ENCODE measurements around the gene POLDIP2. TPM values are rescaled to one million over a fixed set of nuclear protein-coding genes. Genes with fewer than 3 reads are reported as not detected.

POLDIP2 gene, protein sequence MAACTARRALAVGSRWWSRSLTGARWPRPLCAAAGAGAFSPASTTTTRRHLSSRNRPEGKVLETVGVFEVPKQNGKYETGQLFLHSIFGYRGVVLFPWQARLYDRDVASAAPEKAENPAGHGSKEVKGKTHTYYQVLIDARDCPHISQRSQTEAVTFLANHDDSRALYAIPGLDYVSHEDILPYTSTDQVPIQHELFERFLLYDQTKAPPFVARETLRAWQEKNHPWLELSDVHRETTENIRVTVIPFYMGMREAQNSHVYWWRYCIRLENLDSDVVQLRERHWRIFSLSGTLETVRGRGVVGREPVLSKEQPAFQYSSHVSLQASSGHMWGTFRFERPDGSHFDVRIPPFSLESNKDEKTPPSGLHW
- 37.9 TPM for total RNA-seq

DNA sequence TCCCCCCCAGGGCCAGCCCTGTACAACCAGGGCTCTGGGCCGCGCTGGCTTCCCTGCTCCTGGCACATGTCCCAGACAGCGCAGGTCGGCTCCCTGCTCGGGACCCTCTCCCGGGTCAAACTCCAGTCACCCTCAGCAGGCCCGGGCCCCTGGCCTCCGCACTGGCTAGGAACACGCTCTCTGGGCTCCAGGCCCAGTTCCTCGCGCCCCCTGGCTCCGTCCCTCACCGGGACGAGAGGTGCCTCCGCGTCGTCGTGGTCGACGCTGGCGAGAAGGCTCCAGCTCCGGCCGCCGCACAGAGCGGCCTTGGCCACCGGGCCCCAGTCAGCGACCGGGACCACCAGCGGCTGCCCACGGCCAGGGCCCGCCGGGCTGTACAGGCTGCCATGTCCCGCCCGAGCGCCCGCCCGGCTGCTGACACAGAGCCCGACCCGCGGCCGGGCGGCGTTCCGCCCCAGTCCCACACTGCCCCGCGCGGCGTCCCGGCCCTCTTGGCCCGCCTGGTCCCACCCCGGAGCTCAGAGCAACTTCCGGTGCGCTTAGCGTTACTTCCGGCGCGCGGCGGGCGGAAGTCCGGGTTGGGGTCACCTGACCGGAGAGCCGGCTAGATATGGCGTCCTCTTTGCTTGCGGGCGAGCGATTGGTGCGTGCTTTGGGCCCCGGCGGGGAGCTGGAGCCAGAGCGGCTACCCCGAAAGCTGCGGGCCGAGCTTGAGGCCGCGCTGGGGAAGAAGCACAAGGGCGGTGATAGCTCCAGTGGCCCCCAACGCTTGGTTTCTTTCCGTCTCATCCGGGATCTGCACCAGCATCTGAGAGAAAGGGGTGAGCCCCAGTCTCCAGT, at the start of gene POLDIP2:
Gene POLDIP2, minus strand, starts transcription at position 467 of the 840 bp plus-strand sequence. Its CDS starts 79 bp downstream, at position 388.

DNA sequence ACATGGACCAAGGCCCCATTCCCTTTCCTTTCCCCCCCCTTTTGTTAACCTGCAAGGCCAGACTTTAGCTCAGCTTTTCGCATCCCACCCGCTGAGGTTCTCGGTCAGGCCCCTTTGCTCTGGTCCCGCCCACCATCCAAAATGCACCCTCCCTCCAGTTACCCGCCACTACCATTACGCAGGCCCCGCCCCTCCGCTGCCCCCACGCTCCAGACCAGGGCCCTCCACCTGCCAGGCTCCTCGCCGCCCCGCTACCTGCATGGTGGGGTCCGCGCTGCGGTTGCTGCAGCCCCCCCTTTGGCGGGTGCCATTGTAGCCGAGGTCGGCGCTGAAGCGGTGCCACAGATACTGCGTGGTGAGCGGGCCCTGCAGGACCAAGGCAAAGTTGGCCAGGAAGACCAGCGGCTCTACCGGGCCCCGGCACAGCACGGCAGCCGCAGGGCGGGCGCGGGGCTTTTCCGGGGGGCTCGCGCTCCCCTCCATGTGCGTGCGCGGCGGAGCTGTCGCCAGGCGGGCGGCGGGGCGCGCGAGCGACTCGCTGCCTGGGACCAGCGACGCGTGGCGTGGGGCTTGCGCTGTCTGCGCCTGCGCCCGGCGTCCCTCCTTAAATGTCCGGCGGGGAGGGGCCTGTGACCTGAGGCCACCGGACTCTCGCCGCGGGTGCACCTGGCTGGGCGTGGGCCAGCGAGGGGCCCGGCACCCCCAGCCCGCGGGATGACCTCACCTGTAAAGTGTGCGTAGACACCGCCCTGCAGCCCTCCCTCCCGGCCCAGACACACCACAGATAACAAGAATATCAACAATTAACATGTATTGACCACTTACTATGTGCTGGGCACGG, 48.5 kb upstream of the POLDIP2 start, which contains the start of gene SLC46A1:
Gene SLC46A1, minus strand, starts transcription at position 581 of the 841 bp plus-strand sequence. Its CDS starts 98 bp downstream, at position 483.

DNA sequence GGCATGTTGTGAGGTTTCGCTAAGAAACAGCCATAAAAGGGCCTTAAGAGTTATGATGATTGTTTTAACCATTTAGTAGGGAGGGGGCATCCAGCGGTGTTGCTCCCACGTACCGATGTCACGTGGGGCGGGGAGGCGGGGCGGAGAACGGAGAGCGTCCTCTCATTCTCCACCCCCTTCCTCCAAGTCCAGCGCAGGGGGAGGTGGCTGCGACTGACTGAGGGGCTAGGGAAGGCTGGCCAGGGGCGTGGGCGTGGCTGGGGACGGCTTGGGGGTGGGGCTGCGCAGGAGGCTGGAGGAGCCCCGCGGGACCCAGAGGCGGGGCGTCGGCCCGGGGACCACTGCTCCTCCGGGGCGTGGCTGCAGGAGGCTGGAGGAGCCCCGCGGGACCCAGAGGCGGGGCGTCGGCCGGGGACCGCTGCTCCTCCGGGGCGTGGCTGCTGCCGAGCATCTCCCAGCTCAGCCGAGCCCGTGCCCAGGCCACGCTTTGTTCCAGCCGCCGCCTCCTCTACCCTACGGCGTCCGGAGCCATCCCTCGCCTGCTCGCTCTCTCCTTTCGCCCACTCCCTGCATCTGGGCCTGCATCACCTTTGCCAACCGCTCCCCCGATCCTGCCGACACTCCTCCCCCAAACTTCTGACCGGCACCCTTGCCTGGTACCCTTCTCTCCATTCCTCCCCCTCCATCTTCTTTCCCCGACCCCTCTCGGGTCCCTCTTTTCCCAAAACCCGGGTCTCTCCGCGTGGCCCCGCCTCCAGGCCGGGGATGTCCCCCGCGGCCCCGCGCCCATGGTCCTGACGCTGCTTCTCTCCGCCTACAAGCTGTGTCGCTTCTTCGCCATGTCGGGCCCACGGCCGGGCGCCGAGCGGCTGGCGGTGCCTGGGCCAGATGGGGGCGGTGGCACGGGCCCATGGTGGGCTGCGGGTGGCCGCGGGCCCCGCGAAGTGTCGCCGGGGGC, 14.2 kb upstream of the POLDIP2 start, which contains the start of gene SARM1:
Gene SARM1, plus strand, starts transcription at position 450 of the 958 bp plus-strand sequence. Its CDS starts 339 bp downstream, at position 789.

DNA sequence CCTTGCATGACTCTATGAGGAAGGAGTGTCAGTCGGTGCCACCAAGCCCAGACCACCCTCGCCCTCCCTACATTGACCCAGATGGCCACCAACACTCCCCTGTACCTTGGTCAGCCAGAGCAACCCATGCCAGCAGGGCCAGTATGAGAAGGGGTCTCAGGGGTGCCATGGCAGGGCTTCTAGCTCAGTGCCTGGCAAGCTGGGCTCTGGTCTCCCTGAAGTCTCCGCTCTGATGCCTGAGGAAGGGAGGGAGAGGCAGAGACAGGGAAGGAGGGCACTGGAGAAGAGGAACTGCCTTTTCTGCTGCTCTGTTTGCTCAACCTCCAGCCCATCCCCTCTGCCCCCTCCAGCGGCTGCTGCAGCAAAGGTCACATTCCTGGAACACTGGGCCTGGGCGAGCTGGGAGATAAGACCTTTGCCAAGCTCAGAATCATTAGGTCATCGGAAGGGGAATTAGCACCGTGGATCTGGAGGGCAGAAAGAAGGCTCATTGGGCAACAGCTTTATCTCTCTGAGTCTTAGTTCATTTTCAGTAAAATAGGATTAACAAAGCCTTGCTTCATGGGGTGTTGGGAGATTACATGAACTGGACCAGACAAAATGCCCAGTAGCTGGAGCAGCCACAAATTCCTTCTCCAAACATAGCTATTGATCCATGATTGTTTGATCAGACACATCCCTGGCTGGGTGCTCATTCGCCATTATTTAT, 12.9 kb upstream of the POLDIP2 start, which contains the start of gene VTN:
Gene VTN, minus strand, starts transcription at position 273 of the 709 bp plus-strand sequence. Its CDS starts 104 bp downstream, at position 169.

DNA sequence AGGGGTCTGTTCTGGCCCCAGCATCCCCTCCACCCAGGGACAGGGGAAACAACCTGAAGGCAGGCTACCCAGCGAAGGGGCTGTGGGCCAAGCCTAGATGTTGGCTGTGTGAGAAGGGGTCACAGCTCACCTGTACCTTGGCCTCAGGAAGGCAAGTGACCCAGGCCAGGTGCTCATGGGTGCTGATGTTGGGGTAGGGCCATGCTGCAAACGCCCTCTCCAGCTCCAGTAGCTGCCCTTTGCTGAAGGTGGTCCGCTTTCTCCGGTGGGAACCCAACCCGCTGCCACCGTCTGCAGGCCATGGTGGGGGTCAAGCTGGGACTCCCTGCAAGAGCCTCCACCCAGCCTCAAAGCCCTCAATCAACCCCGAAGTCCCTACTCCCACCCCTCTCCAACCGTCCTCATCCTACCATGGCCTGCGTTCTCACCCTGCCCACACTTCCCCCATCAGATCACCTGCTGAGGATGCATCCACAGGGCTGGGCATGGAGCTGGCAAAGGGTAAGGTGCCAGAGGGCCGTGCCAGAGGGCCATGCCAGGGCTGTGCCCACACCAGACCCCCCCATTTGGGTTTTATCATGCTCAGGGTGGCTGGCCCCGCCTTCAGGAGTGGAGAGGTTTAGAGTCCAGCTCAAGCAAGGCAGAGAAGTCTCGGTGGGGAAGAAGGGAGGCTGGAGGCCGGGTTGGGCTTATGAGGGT, 7.5 kb upstream of the POLDIP2 start, which contains the start of gene SEBOX:
Gene SEBOX, minus strand, starts transcription at position 535 of the 699 bp plus-strand sequence. Its CDS starts 48 bp downstream, at position 487.

DNA sequence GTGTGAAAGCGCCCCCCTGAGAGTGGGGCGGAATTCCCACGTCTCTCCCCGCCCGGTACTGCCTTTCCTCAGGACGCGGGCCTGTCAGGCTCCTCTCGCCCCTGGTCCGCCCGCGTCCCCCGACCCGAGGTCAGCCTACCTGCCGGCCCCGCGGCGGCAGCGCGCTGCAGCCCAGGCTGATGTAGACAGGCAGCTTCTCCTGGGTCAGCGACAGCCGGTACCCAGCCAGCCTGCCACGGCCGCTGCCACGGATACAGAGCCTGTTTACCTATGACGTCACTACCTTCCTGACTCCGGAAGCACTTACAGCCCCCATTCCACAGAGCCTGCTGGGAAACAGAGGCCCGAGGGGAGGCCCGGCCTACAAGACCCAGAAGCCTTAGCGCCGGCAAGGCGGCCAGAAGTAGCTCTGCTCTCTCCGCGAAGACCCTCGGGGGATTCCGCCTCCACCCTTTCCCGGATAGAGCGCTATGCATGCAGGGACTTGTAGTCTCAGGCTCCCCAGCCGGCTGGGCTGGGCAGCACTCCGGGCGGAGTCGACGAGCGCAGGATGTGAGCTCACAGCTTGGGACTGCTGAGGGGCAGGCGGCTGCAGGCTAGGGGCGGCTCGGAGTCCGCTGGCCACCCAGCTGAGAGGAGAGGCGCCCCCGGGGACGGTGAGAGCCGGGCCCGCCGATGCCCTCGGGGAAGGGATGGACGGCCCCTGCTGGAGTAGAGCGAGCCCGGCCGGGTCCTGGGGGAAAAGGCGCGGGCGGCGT, 21.9 kb downstream of the POLDIP2 start, which contains the start of the genes IFT20 and TNFAIP1:
Gene IFT20, minus strand, starts transcription at position 272 of the 758 bp plus-strand sequence. CDS start 3,487 bp downstream, outside the sequence.
Gene TNFAIP1, plus strand, starts transcription at position 561 of the 758 bp plus-strand sequence. CDS start 3,761 bp downstream, outside the sequence.

DNA sequence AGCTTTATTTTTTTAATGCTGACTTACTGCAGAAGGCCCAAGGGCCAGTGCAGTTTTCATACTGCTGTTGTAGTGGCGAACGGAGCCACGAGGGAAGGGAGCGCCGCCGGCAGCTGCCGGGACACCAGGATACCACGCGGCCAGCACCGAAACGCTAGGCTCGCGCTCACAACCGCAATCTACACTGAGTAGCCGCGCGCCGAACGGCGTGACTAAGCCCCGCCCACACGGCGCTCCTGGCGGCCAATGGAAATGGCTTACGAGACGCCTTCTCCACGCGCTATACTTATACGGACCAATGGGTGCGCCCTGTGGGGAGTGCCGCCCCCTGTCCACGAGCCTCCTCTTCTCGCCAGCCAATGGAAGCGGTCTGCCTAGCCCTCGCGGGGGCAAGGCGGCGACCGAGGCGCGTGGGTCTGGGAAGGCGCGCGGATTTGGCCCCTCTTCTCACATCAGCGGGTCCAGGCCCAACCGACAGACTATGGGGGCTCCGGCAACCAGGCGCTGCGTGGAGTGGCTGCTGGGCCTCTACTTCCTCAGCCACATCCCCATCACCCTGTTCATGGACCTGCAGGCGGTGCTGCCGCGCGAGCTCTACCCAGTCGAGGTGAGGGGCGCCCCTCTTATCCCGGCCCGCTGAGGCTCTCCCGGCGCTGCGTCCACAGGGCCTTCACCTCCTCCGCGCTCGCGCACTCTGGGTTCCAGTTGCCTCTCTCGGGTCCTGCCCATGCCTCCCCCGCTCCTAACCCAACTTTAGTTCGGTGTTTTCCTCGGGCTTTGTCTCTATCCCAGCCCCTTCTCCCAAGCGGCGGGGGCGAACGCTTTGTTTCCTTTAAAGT, 38.3 kb downstream of the POLDIP2 start, which contains the start of gene TMEM97:
Gene TMEM97, plus strand, starts transcription at position 442 of the 839 bp plus-strand sequence. Its CDS starts 40 bp downstream, at position 482.

Other genes with a start within 250 kb of the POLDIP2 start
- gene TMEM97, start 38.3 kb downstream of the POLDIP2 start, total RNA-seq = 25.7 TPM
- gene IFT20, start 22.1 kb downstream of the POLDIP2 start, total RNA-seq = 42.3 TPM
- 33.2 TPM for gene TNFAIP1, start 21.8 kb downstream of the POLDIP2 start, total RNA-seq
- not detected for gene SEBOX, start 7.7 kb upstream of the POLDIP2 start, total RNA-seq
- gene VTN, start 12.8 kb upstream of the POLDIP2 start, total RNA-seq = 0.63 TPM
- gene SARM1, start 14.2 kb upstream of the POLDIP2 start, total RNA-seq = 54.1 TPM
- gene SLC46A1, start 48.7 kb upstream of the POLDIP2 start, total RNA-seq = 22.8 TPM
- not detected for gene SLC13A2, start 116.1 kb upstream of the POLDIP2 start, total RNA-seq
- not detected for gene FOXN1, start 148.8 kb upstream of the POLDIP2 start, total RNA-seq
- 34.4 TPM for gene UNC119, start 195.1 kb upstream of the POLDIP2 start, total RNA-seq
- 24.4 TPM for gene PIGS, start 214.0 kb upstream of the POLDIP2 start, total RNA-seq
- 71.1 TPM for gene ALDOC, start 219.4 kb upstream of the POLDIP2 start, total RNA-seq
- gene SPAG5, start 241.5 kb upstream of the POLDIP2 start, total RNA-seq = 17.8 TPM

Data from parietal lobe (tissue), 1 donor.